GM21737 (cell line): ENCODE results near the gene SMARCC2.

Experiments used
- ATAC-seq: cut with Tn5 transposase; IDR thresholded peaks from one replicate; pipeline ENCODE4 v1.9.1; 2021; ENCODE audit warnings: mild to moderate bottlenecking, moderate library complexity; ENCODE audit not compliant: unreplicated experiment

SMARCC2 gene

GRCh38 chr12:56152756-56153677 lies 36.3 kb downstream of the SMARCC2 start:
- no peak for ATAC-seq

- ATAC-seq, result peak; percentile 80
These were observed 37.0 kb downstream of the SMARCC2 start, which contains the start of gene MYL6B for GRCh38 chr12:56152132-56152755. TSS of gene MYL6B (plus strand) at chr12:56152587. CDS start at chr12:56153919, 1,332 bp downstream.

DNA sequence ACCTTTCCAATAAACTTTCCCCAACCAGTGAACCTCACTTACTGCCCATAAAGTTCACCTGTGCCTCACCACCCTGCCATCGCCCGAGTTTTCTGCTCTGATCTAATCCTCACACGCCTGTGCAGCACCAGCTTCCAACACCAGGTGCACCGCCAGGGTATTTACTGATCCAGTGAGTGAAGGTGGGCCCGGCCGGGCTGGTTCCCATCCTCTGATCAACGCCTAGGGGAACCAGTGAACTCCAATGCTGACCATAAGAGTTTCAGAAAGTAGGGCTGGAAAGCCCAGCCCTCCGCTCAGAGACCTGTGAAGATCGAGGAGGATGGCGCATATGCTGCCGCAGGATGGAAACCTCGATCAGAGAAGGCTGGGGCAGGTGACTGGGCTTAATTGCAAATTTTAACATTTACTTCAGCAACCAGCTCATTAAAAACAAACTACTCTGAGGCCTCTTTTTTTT lies 37.6 kb downstream of the SMARCC2 start:
- peak; percentile 39 for ATAC-seq

- no peak for ATAC-seq
These were observed 38.7 kb downstream of the SMARCC2 start for GRCh38 chr12:56150563-56150962.

DNA sequence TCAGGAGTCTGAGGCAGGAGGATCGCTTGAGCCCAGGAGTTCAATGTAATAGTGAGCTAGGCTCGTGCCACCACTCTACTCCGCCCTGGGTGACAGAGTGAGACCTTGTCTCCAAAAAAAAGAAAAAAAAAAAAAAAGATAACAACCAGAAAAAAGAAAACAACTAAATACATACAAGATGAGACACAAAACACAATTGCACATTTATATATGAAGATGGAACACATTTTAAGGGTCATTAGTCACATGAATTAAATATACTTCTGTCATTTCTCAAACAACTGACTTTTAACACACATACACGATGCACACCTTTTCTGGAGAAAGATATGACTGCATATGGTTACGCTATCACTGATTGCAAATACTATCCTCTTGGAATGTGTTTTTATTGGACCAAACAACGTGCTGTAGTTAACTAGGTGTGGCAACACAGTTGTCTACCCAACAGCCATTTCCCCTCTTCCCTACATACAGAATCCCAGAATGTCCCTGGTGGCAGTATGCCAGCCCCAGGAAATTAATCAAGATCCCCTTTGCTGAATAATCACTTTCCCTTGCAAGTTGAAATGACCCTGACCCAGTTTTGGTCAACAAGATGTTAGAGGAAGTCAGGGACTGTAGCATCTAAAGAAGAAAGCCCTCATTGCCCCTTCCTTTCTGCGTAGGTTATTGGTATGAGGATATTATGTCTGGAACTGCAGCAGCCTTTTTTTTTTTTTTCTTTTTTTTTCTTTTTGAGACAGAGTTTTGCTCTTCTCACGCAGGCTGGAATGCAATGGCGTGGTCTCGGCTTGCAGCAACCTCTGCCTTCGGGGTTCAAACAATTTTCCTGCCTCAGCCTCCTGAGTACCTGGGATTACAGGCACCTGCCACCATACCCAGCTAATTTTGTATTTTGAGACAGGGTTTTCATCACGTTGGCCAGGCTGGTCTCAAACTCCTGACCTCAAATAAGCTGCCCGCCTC lies 42.5 kb downstream of the SMARCC2 start:
- no peak for ATAC-seq

- no peak for ATAC-seq
These were observed 44.1 kb downstream of the SMARCC2 start for GRCh38 chr12:56145217-56145616.

DNA sequence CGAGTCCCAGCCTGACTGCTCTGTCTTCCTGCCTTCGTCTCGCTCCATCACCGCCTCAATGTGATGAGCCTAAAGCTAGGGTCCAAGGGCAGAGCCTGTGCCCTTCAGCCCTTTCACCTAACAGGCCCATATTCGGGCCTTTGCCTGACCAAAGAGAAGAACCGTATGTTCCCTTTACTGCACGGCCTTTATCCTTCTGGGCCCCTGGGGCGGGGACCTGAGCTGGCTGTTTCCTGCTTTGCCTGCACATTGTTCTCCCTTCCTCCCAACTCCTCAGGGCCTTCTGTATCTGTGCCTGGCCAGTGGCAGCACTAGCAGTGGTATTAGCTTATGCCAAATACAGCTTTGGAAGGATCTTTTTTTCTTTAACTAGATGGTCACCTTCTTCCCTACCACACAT lies 45.4 kb downstream of the SMARCC2 start:
- ATAC-seq, result no peak

GRCh38 chr12:56143217-56143616 lies 46.1 kb downstream of the SMARCC2 start:
- ATAC-seq, result no peak

DNA sequence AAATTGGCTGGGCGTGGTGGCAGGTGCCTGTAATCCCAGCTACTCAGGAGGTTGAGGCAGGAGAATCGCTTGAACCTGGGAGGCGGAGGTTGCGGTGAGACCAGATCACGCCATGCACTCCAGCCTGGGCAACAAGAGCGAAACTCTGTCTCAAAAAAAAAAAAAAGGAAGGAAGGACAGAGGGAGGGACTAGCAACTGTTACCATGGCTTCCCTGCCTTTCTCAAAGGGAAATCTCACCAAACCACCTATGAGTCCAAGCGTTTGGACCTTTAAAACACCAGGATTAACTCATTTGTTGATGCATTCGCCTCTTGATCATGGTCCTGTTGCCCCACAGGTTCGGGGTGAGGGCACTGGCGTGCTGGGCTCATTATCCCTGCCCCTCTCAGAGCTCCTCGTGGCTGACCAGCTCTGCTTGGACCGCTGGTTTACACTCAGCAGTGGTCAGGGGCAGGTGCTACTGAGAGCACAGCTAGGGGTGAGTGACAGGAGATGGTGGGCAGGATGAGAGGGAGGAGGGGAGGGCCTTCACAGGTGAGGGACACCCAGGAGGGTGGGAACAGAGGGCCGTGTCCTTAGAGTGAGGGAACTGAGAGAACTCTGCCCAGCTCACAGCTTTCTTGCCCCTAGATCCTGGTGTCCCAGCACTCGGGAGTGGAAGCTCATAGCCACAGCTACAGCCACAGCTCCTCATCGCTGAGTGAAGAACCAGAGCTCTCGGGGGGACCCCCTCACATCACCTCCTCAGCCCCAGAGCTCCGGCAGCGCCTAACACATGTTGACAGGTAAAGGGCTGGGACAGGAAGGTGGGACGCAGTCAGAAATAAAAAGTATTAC lies 47.1 kb downstream of the SMARCC2 start:
- ATAC-seq, result no peak

GRCh38 chr12:56137853-56138571 lies 51.3 kb downstream of the SMARCC2 start:
- ATAC-seq, result no peak

- ATAC-seq, result no peak
These were observed 54.4 kb downstream of the SMARCC2 start for GRCh38 chr12:56134897-56135296.

DNA sequence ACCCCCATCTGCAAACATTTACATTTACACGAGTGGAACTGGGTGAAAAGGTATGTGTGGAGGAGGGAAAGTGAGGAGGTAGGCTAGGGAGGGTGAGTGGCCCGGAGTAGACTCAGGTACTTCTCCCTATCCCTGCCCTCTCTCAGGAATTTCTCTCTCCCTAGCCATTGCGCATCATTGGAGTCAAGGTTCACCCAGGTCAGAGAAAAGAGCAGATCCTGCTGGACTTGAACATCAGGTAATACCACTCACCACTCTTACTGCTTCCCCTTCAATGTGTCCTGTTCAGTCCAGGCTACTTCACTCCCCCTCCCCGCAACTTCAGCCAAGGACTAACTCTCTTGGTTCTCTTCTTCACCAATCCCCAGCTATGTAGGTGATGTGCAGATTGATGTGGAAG lies 58.4 kb downstream of the SMARCC2 start:
- ATAC-seq, result no peak

DNA sequence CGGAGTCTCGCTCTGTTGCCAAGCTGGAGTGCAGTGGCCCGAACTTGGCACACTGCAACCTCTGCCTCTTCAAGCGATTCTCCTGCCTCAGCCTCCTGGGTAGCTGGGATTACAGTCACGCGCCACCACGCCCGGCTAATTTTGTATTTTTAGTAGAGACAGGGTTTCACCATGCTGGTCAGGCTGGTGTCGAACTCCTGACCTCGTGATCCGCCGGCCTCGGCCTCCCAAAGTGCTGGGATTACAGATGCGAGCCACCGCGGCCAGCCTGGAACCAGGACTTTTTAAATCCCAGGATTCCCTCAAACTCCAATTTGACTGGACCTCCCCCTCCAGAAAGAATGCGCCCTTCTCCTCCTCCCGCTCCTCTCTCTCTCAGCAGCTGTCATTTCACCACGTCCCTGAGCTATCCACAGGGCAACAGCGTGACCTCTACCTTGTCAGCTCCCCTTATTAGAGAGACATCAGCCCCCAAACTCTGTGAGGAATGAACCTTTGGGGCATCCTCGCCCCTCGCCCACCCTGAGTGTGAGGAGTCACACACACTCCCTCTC lies 59.3 kb downstream of the SMARCC2 start:
- no peak for ATAC-seq

- peak; percentile 29 for ATAC-seq
These were observed 59.9 kb downstream of the SMARCC2 start for GRCh38 chr12:56129206-56129941.

- ATAC-seq, result no peak
These were observed 60.5 kb downstream of the SMARCC2 start for GRCh38 chr12:56128670-56129205.

DNA sequence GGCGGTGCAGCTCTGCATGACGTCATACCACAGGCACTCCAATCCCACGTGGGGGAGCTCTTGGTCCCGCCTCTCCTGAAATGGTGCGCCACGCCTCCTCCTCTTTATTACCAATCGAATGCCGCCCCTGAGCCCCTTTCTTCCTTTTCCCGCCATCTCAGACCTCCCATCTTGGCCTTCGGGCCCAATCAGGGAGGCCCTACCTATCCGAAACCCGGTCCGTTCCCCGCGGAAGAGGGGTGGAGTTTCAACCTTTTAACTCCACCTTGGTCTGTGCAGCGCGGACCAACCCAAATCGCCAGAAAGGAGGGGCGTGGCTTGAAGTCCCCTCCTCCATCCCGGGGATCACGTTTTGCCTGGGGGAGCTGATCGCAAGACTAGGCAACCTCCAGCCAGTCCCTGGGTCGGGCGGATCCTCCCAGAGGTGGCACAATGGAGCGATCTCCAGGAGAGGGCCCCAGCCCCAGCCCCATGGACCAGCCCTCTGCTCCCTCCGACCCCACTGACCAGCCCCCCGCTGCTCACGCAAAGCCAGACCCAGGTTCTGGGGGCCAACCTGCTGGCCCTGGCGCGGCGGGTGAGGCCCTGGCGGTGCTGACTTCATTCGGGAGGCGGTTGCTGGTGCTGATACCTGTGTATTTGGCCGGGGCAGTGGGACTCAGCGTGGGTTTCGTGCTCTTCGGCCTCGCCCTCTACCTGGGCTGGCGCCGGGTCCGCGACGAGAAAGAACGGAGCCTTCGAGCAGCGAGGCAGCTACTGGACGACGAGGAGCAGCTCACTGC lies 61.2 kb downstream of the SMARCC2 start, which contains the start of gene ESYT1:
TSS of gene ESYT1 (plus strand) at position 380 of the 782 bp plus-strand sequence. CDS start at position 433, 53 bp downstream.
- peak; percentile 87 for ATAC-seq

DNA sequence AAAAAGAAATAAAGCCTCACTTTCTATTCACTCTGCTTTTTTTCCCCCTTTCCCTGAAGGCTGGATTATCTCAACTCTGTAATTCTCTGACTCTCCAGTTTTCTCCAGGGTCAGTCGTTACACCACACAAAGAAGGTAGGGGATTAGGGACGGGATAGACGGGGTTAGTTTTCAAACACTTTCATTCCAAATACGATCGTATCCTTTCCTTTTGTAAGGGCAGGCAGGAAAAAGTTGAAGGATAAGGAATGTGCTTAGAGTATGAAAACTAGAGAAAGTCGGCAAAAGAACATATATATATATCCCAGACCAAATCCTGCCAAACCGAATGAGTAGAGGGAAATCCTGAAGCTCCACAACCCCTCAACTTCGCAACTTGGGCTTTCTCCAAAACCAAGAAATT lies 61.8 kb downstream of the SMARCC2 start:
- no peak for ATAC-seq
